ENCODE data around the gene BCAS1.
A peak's percentile ranks its signal among the peaks of the same experiment; 100 is the strongest.
"Not testable (repeated sequence)": the region's sequence is repeated elsewhere in the genome, so short reads cannot be mapped to it uniquely, and the experiment has no call there.

Gene BCAS1

GRCh38 chr20:53943522-53944291 is 126.7 kb downstream of the BCAS1 start:
- no peak for DNase-seq (ENCODE audit: low read depth in 2 of 2)

- DNase-seq (ENCODE audit: low read depth in 2 of 2) = no peak
Measured at GRCh38 chr20:53942973-53943372, 127.4 kb downstream of the BCAS1 start.

- DNase-seq (ENCODE audit: low read depth in 2 of 2) = no peak
Measured at GRCh38 chr20:53942472-53942816, 128.0 kb downstream of the BCAS1 start.

GRCh38 chr20:53941680-53942471 is 128.5 kb downstream of the BCAS1 start:
- no peak for DNase-seq (ENCODE audit: low read depth in 2 of 2)

GRCh38 chr20:53940907-53941545 is 129.4 kb downstream of the BCAS1 start:
- DNase-seq (ENCODE audit: low read depth in 2 of 2) = no peak

- no peak for DNase-seq (ENCODE audit: low read depth in 2 of 2)
Measured at GRCh38 chr20:53940360-53940702, 130.1 kb downstream of the BCAS1 start.

GRCh38 chr20:53939572-53940359 is 130.6 kb downstream of the BCAS1 start:
- DNase-seq (ENCODE audit: low read depth in 2 of 2) = peak; percentile 56 to 67

- no peak for DNase-seq (ENCODE audit: low read depth in 2 of 2)
Measured at GRCh38 chr20:53939190-53939571, 131.2 kb downstream of the BCAS1 start.

GRCh38 chr20:53938739-53939138 is 131.7 kb downstream of the BCAS1 start:
- DNase-seq (ENCODE audit: low read depth in 2 of 2) = no peak

- no peak for DNase-seq (ENCODE audit: low read depth in 2 of 2)
Measured at GRCh38 chr20:53937929-53938367, 132.4 kb downstream of the BCAS1 start.

- no peak for DNase-seq (ENCODE audit: low read depth in 2 of 2)
Measured at GRCh38 chr20:53937339-53937741, 133.1 kb downstream of the BCAS1 start.

GRCh38 chr20:53935344-53936084 is 134.9 kb downstream of the BCAS1 start:
- no peak for DNase-seq (ENCODE audit: low read depth in 2 of 2)

- no peak for DNase-seq (ENCODE audit: low read depth in 2 of 2)
Measured at GRCh38 chr20:53934421-53935343, 135.7 kb downstream of the BCAS1 start.

- DNase-seq (ENCODE audit: low read depth in 2 of 2) = no peak
Measured at GRCh38 chr20:53933232-53933846, 137.1 kb downstream of the BCAS1 start.

GRCh38 chr20:53932655-53933192 is 137.7 kb downstream of the BCAS1 start:
- DNase-seq (ENCODE audit: low read depth in 2 of 2) = not testable (repeated sequence)

- DNase-seq (ENCODE audit: low read depth in 2 of 2) = no peak
Measured at GRCh38 chr20:53931597-53931996, 138.8 kb downstream of the BCAS1 start.

GRCh38 chr20:53930651-53931504 is 139.5 kb downstream of the BCAS1 start:
- no peak for DNase-seq (ENCODE audit: low read depth in 2 of 2)

GRCh38 chr20:53929974-53930650 is 140.3 kb downstream of the BCAS1 start:
- DNase-seq (ENCODE audit: low read depth in 2 of 2) = no peak

Data from stimulated activated CD8-positive, alpha-beta memory T cell treated with anti-CD3 and anti-CD28 coated beads, Interleukin-2, amount 100 ng/mL, for 48 hours (primary cell).